ENCODE data around the gene TOR1AIP2. TPM values are rescaled to one million over a fixed set of nuclear protein-coding genes. Genes with fewer than 3 reads are reported as not detected.

Gene TOR1AIP2
- polyA plus RNA-seq, 2 of the 4 experiments (the other 2 are of a cell fraction) = 17.1 to 35.0 TPM

- TF ChIP-seq REST (IDR thresholded peaks at IDR 0.05) = 0 out of 2 replicates have a peak, but pooled peaks have one; percentile 7
- TF ChIP-seq ATOH8 (CRISPR knock-in tag; IDR thresholded peaks at IDR 0.05; ENCODE audit: low read depth) = no peak
- peak; percentile 41 for TF ChIP-seq CHD2 (IDR thresholded peaks at IDR 0.05; ENCODE audit: low read length, partially characterized antibody)
- TF ChIP-seq FOXS1 (CRISPR knock-in tag; IDR thresholded peaks at IDR 0.05) = peak; percentile 55; the same call in 1 of the 2 replicates
- peak; percentile 63 for TF ChIP-seq KDM5A (IDR thresholded peaks at IDR 0.05)
- peak; percentile 76 for TF ChIP-seq MAX (IDR thresholded peaks at IDR 0.05)
- TF ChIP-seq CTCF (IDR thresholded peaks at IDR 0.05) = no peak
- TF ChIP-seq NPAS2 (CRISPR knock-in tag; IDR thresholded peaks at IDR 0.05; ENCODE audit: borderline replicate concordance) = no peak
- peak; percentile 45 for TF ChIP-seq E2F6 (IDR thresholded peaks at IDR 0.05; ENCODE audit: borderline replicate concordance, low read depth)
- peak; percentile 89 for TF ChIP-seq POLR2A (IDR thresholded peaks at IDR 0.05; ENCODE audit: low read length)
- TF ChIP-seq ESRRA (IDR thresholded peaks at IDR 0.05; ENCODE audit: borderline replicate concordance, low read length) = no peak
- peak; percentile 87 for TF ChIP-seq BCL3 (IDR thresholded peaks at IDR 0.05)
Measured at GRCh38 chr1:179882253-179883039, 4.8 kb upstream of the TOR1AIP2 start, which contains the start of gene TOR1AIP1 (continued).

- 3% methylated on average over 21 of the region's 22 CpGs for WGBS (ENCODE audit: missing lambda C conversion rate)
- ATAC-seq (peak in 1 of 2 experiments; percentile 89; a peak in 3 of 6 replicates), DNase-seq (ENCODE audit: low read depth in 1 of 2, low spot score in 1 of 2) (peak; percentile 81 to 96), FAIRE-seq (no peak)
- TF ChIP-seq PBX3 (IDR thresholded peaks at IDR 0.05) (peak; percentile 24; the same call in 1 of the 2 replicates), REST (IDR thresholded peaks at IDR 0.05) (0 out of 2 replicates have a peak, but pooled peaks have one; percentile 12), HOXB13 (CRISPR knock-in tag; IDR thresholded peaks at IDR 0.05; ENCODE audit: low read depth) (no peak), E2F6 (IDR thresholded peaks at IDR 0.05; ENCODE audit: borderline replicate concordance, low read depth) (no peak), USF2 (IDR thresholded peaks at IDR 0.05) (peak; percentile 55), MAX (IDR thresholded peaks at IDR 0.05) (peak; percentile 54; the same call in 1 of the 2 replicates)
- Histone ChIP-seq H3K4me2 (peak overlapping the region; percentile 97), H3K4me1 (peaks cover 29% of the 10 kb centered on the region), H3K9me3 (no peaks in the 10 kb centered on the region), H3K4me3 (peak overlapping the region; percentile 63), H3K27ac (peak overlapping the region; percentile 98)
- ChIA-PET POLR2A (interaction anchor here (0.6 to 2.8 kb wide), 13 partner anchors 17 to 297 kb away, joined by 3 to 28 read pairs (median 4); partner anchors contain the start of genes CEP350 and QSOX1), CTCF (interaction anchor here (1.1 to 1.4 kb wide), 3 partner anchors 14 to 350 kb away, joined by 3 read pairs; no protein-coding TSS in a partner anchor)
Measured at GRCh38 chr1:179881642-179882252, 4.1 kb upstream of the TOR1AIP2 start.

Measured in A549 (cell line).